ENCODE data around the gene RPUSD3.
"Not testable (repeated sequence)": the region's sequence is repeated elsewhere in the genome, so short reads cannot be mapped to it uniquely, and the experiment has no call there.

Gene RPUSD3

GRCh38 chr3:9848860-9849259 is 5.1 kb upstream of the RPUSD3 start:
- H3K79me2 ChIP-seq (ENCODE audit: insufficient read depth, low read length); H3K4me2 ChIP-seq (ENCODE audit: low read depth, low read length, poor library complexity, severe bottlenecking); H3K9me2 ChIP-seq (replicated peaks; ENCODE audit: insufficient read depth, low read length); H3K9ac ChIP-seq (ENCODE audit: low read length); H4K20me1 ChIP-seq (ENCODE audit: low read depth, low read length); H3K27ac ChIP-seq (ENCODE audit: low read depth, low read length); H3K36me3 ChIP-seq (ENCODE audit: low read length); H2AFZ ChIP-seq (ENCODE audit: low read depth, low read length, severe bottlenecking); H3K27me3 ChIP-seq (ENCODE audit: low read length); H3K9me3 ChIP-seq (ENCODE audit: insufficient read depth, low read length); H3K4me3 ChIP-seq (ENCODE audit: insufficient read depth, low read length, poor library complexity, severe bottlenecking); H3F3A ChIP-seq (ENCODE audit: insufficient read depth): not testable (repeated sequence)
- TF ChIP-seq CTCF (IDR thresholded peaks at IDR 0.05; ENCODE audit: insufficient read depth, low read length, poor library complexity, severe bottlenecking) = peak; percentile 20

DNA sequence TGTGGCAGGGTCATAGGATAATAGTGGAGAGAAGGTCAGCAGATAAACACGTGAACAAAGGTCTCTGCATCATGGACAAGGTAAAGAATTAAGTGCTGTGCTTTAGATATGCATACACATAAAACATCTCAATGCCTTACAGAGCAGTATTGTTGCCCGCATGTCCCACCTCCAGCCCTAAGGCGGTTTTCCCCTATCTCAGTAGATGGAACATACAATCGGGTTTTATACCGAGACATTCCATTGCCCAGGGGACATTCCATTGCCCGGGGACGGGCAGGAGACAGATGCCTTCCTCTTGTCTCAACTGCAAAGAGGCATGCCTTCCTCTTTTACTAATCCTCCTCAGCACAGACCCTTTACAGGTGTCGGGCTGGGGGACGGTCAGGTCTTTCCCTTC is 4.1 kb upstream of the RPUSD3 start:
- H3K27ac ChIP-seq (ENCODE audit: low read depth, low read length); H3F3A ChIP-seq (ENCODE audit: insufficient read depth); H3K4me2 ChIP-seq (ENCODE audit: low read depth, low read length, poor library complexity, severe bottlenecking); H3K36me3 ChIP-seq (ENCODE audit: low read length); H3K9me3 ChIP-seq (ENCODE audit: insufficient read depth, low read length); H4K20me1 ChIP-seq (ENCODE audit: low read depth, low read length); H3K27me3 ChIP-seq (ENCODE audit: low read length); H3K9me2 ChIP-seq (replicated peaks; ENCODE audit: insufficient read depth, low read length); H3K9ac ChIP-seq (ENCODE audit: low read length); H3K79me2 ChIP-seq (ENCODE audit: insufficient read depth, low read length); H3K4me3 ChIP-seq (ENCODE audit: insufficient read depth, low read length, poor library complexity, severe bottlenecking); H2AFZ ChIP-seq (ENCODE audit: low read depth, low read length, severe bottlenecking): not testable (repeated sequence)

- H3K9ac ChIP-seq (ENCODE audit: low read length) = no peak overlapping the region
- no peak overlapping the region for H3K4me2 ChIP-seq (ENCODE audit: low read depth, low read length, poor library complexity, severe bottlenecking)
- no peaks in the 10 kb centered on the region for H3K9me3 ChIP-seq (ENCODE audit: insufficient read depth, low read length)
- H4K20me1 ChIP-seq (ENCODE audit: low read depth, low read length) = no peaks in the 10 kb centered on the region
- H3F3A ChIP-seq (ENCODE audit: insufficient read depth) = no peaks in the 10 kb centered on the region
- H3K27ac ChIP-seq (ENCODE audit: low read depth, low read length) = no peak overlapping the region
- no peak for TF ChIP-seq EZH2phosphoT487 (conservative IDR thresholded peaks at IDR 0.05; ENCODE audit: low read length)
- no peak for TF ChIP-seq CTCF (IDR thresholded peaks at IDR 0.05; ENCODE audit: insufficient read depth, low read length, poor library complexity, severe bottlenecking)
- no peaks in the 10 kb centered on the region for H3K79me2 ChIP-seq (ENCODE audit: insufficient read depth, low read length)
- no peaks in the 10 kb centered on the region for H3K27me3 ChIP-seq (ENCODE audit: low read length)
- H3K36me3 ChIP-seq (ENCODE audit: low read length) = no peaks in the 10 kb centered on the region
- no peak overlapping the region for H2AFZ ChIP-seq (ENCODE audit: low read depth, low read length, severe bottlenecking)
- no peak overlapping the region for H3K4me3 ChIP-seq (ENCODE audit: insufficient read depth, low read length, poor library complexity, severe bottlenecking)
- H3K9me2 ChIP-seq (replicated peaks; ENCODE audit: insufficient read depth, low read length) = no peaks in the 10 kb centered on the region
Measured at GRCh38 chr3:9846931-9847488, 3.2 kb upstream of the RPUSD3 start.

GRCh38 chr3:9846231-9846630 is 2.4 kb upstream of the RPUSD3 start:
- Histone ChIP-seq H3K9ac (ENCODE audit: low read length) (no peak overlapping the region), H3K27me3 (ENCODE audit: low read length) (no peaks in the 10 kb centered on the region), H3K4me3 (ENCODE audit: insufficient read depth, low read length, poor library complexity, severe bottlenecking) (no peak overlapping the region), H4K20me1 (ENCODE audit: low read depth, low read length) (no peaks in the 10 kb centered on the region), H3K36me3 (ENCODE audit: low read length) (no peaks in the 10 kb centered on the region), H3K9me3 (ENCODE audit: insufficient read depth, low read length) (no peaks in the 10 kb centered on the region), H3K27ac (ENCODE audit: low read depth, low read length) (no peak overlapping the region), H3K79me2 (ENCODE audit: insufficient read depth, low read length) (no peaks in the 10 kb centered on the region), H3K4me2 (ENCODE audit: low read depth, low read length, poor library complexity, severe bottlenecking) (no peak overlapping the region), H3F3A (ENCODE audit: insufficient read depth) (no peaks in the 10 kb centered on the region), H3K9me2 (replicated peaks; ENCODE audit: insufficient read depth, low read length) (no peaks in the 10 kb centered on the region), H2AFZ (ENCODE audit: low read depth, low read length, severe bottlenecking) (no peak overlapping the region)
- TF ChIP-seq EZH2phosphoT487 (conservative IDR thresholded peaks at IDR 0.05; ENCODE audit: low read length) (no peak), CTCF (IDR thresholded peaks at IDR 0.05; ENCODE audit: insufficient read depth, low read length, poor library complexity, severe bottlenecking) (no peak)
